Stimulated activated CD8-positive, alpha-beta memory T cell treated with anti-CD3 and anti-CD28 coated beads, Interleukin-4, amount 100 ng/mL, for 4 hours (primary cell): ENCODE measurements around the gene FBXO28.
"Not testable (repeated sequence)": the region's sequence is repeated elsewhere in the genome, so short reads cannot be mapped to it uniquely, and the experiment has no call there.

Experiments used
- DNase-seq, 2 donors: peaks; one replicate each; pipeline ENCODE4 v3.0.0-alpha.2; 2020; ENCODE audit warnings: low read depth in 2 of 2, low spot score in 1 of 2

The FBXO28 gene

DNA sequence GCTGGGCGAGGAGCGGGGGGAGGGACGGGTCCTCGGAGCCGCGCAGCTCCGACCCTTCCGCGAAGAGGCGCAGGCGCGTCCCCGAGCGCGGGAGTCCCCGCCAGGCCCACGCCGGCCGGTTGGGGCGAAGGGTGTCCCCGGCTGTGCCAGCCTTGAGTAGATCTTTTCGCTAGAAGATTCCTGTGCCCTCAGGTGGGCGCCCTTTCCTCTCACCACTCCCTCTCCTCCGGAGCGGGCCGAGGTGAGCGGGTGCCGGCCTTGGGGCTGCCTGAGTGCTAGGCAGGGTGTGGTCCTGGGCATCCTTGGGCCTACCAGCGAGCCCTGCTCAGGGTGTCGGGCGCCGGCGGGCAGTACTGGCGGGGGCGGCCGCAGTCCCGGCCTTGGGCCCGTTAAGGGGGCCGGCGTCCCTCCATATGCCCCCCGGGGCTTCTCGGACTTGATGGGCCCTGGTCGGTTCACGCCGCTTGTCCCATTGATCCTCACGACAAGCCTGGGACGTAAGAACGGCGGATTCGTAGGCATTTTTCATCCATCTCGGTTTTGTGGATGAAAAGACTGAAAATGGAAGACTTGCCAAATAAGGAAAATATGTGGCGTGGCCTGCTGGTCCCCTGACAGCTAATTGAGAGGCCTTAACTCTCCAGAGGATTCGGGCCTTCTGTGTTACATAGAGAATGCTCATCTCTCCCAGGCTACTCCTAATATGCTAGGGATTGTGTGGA is 69.8 kb downstream of the FBXO28 start:
- peak in 1 of 2 donors; percentile 38 for DNase-seq

DNA sequence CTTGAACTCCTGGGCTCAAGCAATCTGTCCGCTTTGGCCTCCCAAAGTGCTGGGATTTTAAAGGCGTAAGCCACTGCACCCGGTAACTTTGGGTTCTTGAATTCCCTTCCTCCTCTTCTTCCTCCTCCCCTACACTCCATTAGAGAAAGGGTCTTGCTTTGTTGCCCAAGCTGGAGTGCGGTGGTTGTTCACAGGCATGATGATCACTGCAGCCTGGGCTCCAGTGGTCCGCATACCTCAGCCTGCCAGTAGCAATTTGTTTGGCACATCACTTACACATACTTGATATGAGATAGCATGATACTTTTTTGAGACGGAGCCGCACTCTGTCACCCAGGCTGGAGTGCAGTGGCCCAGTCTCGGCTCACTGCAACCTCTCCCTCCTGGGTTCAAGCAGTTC is 71.3 kb downstream of the FBXO28 start:
- no peak for DNase-seq

GRCh38 chr1:224188286-224188685 is 74.4 kb downstream of the FBXO28 start:
- DNase-seq = no peak

DNA sequence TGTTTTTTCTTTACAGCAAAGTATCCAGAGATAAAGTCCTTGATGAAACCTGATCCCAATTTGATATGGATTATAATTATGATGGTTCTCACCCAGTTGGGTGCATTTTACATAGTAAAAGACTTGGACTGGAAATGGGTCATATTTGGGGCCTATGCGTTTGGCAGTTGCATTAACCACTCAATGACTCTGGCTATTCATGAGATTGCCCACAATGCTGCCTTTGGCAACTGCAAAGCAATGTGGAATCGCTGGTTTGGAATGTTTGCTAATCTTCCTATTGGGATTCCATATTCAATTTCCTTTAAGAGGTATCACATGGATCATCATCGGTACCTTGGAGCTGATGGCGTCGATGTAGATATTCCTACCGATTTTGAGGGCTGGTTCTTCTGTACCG is 75.7 kb downstream of the FBXO28 start:
- no peak for DNase-seq

DNA sequence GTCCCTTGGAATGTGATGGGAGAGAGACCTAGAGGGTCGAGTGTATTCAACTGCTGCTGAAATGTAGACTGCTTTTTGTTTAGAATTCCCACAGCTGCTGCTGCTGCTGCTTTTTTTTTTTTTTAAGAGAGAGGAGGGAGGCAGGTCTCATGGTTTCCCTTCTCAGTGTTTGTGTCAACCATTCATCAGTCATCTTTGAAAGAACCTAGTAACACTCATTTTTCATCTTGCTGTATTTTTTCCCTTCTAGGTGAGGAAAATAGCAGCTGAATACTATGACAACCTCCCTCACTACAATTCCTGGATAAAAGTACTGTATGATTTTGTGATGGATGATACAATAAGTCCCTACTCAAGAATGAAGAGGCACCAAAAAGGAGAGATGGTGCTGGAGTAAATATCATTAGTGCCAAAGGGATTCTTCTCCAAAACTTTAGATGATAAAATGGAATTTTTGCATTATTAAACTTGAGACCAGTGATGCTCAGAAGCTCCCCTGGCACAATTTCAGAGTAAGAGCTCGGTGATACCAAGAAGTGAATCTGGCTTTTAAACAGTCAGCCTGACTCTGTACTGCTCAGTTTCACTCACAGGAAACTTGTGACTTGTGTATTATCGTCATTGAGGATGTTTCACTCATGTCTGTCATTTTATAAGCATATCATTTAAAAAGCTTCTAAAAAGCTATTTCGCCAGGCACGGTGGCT is 78.3 kb downstream of the FBXO28 start:
- DNase-seq = no peak

DNA sequence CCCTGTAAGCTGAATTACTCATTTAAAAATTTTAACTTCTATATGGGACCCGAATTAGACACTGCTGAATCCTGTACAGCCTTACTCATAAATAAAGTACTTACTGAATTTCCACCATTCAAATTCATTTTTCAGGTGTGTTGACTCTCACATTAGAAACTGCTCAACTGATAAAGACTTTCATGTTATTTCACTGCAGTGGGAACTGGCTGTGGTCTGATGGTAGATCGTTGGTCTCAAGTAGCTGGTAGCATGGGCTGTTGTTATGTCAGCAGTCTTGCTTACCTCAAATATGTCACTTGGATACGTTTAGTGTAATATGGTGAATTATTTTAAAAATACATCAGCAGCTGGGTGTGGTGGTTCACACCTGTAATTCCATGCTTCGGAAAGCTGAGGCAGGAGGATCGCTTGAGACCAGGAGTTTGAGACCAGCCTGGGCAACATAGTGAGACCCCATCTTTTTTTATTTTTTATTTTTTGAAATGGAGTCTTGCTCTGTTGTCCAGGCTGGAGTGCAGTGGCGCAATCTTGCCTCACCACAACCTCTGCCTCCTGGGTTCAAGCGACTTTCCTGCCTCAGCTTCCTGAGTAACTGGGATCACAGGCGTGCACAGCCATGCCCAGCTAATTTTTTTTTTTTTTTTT is 79.5 kb downstream of the FBXO28 start:
- no peak for DNase-seq

GRCh38 chr1:224196813-224197600 is 83.1 kb downstream of the FBXO28 start:
- DNase-seq = no peak

DNA sequence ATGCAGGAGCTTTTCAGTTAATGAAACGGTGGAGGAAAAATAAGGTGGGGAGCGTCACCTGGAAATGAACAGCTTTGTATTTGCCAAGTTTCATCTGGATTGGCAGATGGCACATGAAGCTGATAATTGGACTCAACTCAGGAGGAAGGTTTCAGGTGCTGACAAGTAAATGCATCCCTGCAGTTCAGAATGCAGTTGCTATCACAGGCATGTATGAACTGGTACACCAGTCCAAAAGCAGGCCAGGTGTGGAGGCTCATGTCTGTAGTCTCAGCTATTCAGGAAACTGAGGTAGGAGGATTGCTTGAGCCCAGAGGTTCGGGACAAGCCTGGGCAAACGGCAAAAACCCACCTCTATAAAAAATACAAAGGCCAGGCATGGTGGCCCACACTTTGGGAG is 84.7 kb downstream of the FBXO28 start:
- no peak for DNase-seq

DNA sequence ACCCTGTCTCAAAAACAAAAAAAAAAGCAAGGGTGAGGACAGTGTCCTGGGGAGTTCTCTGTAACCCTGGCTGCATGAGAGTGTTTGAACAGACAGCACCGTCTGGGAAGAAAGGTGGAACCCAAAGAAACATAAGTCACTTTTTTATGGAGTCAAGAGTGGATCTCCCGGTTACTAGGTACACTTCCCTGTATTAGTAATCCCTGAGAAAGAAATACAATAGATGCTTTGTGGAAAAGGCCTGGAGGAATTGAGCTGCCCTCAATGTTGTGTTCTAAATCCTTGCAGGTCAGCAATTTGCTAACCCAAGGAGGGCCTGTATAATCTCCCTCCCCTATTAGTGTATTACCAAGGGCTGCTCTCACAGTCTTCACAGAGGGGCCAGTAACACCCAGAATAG is 85.8 kb downstream of the FBXO28 start:
- DNase-seq = no peak

GRCh38 chr1:224201383-224201782 is 87.5 kb downstream of the FBXO28 start:
- DNase-seq = no peak

DNA sequence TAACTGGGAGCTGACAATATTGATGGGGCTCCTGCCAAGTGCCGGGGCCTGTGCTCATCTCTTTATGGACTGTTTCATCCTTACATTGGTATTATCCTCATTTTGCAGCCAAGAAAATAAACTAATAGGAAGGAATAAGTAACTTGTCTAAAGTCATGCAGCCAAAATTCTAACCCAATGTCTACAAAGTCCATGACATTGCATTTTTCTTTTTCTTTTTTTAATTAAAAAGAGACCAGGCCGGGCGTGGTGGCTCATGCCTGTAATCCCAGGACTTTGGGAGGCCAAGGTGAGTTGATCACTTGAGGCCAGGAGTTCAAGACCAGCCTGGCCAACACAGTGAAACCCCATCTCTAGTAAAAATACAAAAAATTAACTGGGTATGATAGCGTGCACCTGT is 87.9 kb downstream of the FBXO28 start:
- no peak for DNase-seq

DNA sequence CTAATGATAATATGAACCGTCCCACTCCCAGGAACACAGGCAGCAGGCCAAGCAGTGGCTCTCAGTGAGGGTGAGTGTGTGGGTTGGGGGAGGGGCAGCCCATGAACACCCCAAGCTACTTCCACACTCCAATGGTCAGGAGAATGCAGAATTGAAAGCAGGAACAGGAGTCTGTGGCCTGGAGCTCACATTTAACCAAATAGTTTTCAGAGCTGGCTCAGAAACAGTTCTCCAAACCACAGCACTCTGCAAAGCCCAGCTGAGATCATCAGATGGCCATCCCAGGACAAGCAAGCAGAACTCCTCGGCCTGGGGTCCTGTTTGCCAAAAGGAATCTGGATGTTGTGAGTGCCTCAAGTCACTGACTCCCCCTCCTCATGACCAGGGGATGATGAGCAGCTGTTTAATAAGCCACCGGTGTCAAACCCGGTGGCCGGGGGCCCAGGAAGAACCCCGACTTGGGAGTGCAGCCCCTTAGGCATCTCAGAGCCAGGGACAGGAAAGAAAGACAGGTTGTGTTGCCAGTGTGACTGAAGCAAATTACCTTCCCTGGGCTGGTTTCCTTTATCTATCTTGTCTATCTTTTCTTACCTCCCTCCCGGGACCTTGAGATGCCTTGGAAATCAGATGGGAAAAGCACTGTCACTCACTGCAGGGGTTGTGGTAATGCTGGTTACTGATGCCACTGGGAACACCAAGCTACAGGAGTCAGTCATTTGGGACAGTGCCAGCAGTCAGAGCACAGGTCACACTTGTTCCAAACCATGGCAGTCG is 89.5 kb downstream of the FBXO28 start:
- no peak for DNase-seq

DNA sequence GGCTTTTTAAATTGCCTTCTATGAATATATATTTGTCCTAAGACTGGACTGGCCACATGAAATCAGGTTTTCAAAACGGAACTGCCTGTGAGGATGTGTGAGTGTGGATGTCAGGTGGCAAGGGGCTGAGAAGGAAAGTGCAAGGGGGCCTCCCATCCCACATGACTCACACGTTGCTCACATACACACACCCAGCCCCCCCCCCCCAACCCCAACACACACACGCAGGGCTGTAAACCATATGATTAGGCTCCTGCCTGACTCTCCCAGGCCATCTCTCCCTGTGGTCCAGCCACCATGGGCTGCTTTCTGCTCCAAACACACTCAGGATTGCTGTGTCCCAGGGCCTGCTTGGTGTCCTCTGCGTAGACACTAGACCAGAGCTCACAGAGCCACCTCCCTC is 91.5 kb downstream of the FBXO28 start:
- peak in 1 of 2 donors; percentile 18 for DNase-seq

DNA sequence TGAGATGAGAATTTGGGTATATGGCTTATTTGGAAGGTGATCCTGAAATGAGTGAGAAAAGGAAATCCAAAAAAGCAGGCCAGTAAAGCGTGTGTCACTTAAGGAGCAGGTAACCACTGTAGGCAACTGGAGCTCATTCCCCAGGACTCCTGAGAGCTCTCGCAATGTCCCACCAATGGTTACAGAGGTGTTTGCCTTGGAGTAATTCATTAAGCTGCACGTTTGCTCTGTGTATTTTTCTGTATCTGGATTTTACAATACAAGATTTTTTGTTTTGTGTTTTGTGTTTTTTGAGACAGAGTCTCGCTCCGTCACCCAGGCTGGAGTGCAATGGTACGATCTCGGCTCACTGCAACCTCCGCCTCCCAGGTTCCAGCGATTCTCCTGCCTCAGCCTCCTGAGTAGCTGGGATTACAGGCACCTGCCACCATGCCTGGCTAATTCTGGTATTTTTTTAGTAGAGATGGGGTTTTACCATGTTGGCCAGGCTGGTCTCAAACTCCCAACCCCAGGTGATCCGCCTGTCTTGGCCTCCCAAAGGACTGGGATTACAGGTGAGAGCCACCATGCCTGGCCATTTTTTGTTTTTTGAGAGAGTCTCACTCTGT is 92.1 kb downstream of the FBXO28 start:
- not testable (repeated sequence) for DNase-seq

DNA sequence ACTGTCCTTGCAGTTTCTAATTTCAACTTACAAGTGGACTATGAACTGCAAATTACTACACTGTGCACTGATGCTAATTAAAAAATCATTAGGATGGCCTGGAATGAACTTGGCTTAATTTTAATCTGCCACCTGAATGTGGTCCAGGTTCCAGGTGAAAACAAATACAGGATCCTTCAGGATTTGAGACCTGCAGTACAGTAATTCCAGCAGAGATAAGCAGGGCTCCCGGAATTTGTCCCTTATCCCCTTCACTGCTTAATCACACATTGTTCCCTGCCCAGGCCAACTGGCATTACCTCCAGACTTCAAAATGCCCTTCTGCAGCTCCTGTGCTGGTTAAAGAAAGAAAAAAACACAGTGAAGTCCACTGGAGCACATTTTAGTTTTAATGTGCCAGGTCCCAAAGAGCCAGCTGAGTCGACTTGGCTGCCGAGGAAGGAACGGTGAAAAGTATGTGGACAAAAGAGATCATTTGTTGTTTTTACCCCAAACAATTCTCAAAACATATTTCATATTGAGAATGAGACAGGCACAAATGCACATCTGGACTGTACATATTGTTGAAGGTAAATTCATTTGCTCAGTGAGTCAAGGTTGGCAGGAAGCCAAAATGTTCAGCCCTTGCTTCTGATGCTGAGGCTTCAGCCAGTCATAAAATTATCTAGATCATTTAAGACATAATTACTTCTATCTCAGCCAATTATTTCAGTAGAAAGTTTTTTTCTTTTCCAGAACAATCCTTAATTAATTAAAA is 97.5 kb downstream of the FBXO28 start:
- no peak for DNase-seq
